ENCODE measurements around the gene MAS1. TPM values are rescaled to one million over a fixed set of nuclear protein-coding genes. Genes with fewer than 3 reads are reported as not detected.

The MAS1 gene
- polyA plus RNA-seq, 1 donor (not counting 4 experiments of a cell fraction or from before 2014, with no cell fraction given) = not detected

DNA sequence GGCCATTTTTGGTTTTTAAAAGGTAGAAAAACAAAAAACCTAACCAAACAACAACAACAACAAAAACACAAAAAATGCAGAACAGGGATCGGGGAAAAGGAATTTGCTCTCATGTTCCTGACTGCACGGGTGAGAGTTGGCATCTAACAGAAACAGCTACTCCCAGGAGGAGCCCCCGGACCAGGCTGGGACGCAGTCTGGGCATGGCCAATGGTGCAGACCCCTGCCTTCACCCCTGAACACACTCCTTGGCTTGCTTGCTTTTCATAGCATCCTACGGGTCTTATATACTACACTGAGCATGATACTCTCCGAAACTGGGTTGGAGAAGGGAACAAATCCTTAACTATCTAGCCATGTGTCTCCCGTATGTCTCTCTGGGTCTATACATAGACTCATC is 587 bp upstream of the MAS1 start:
- no peak overlapping the region for H3K27ac ChIP-seq (ENCODE audit: control insufficient read depth, insufficient read depth, low read length)
- H4K20me1 ChIP-seq (ENCODE audit: control insufficient read depth, extremely low read depth, insufficient read depth, low read length) = no peaks in the 10 kb centered on the region
- DNase-seq (ENCODE audit: low read depth, low spot score) (no peak), FAIRE-seq (no peak)
- H3K9me1 ChIP-seq (ENCODE audit: control insufficient read depth, extremely low read depth, insufficient read depth, low read length) = no peaks in the 10 kb centered on the region
- dilution Hi-C loops (cut with MboI; ENCODE audit: extremely low pct_ligation_motif_present, low sequenced_read_pairs) = no loop called here
- no peak overlapping the region for H3K4me2 ChIP-seq (ENCODE audit: control insufficient read depth, extremely low read depth, insufficient read depth, low read depth, low read length)
- H3K27me3 ChIP-seq (ENCODE audit: control insufficient read depth, extremely low read depth, insufficient read depth, low read length) = peaks cover 33% of the 10 kb centered on the region
- H3K79me2 ChIP-seq (ENCODE audit: control insufficient read depth, insufficient read depth, low read length) = no peaks in the 10 kb centered on the region
- no peaks in the 10 kb centered on the region for H3K36me3 ChIP-seq (ENCODE audit: control insufficient read depth in 2 of 2, extremely low read depth in 1 of 2, insufficient read depth in 2 of 2, low read length in 2 of 2)
- H3K9ac ChIP-seq (ENCODE audit: control insufficient read depth, extremely low read depth, insufficient read depth, low read length) = no peak overlapping the region
- H3K4me3 ChIP-seq (ENCODE audit: control insufficient read depth in 2 of 3, extremely low read depth in 1 of 3, insufficient read depth in 2 of 3, low read depth in 1 of 3, low read length in 3 of 3) = no peak overlapping the region
- H3K4me1 ChIP-seq (ENCODE audit: control insufficient read depth, extremely low read depth, insufficient read depth, low read length) = no peaks in the 10 kb centered on the region
- H2AFZ ChIP-seq (ENCODE audit: control insufficient read depth, low read length) = no peak overlapping the region
- H3K9me3 ChIP-seq (ENCODE audit: control insufficient read depth, low read depth, low read length) = no peaks in the 10 kb centered on the region
- no peak for TF ChIP-seq EZH2 (IDR thresholded peaks at IDR 0.05; ENCODE audit: low read length)
- TF ChIP-seq, protein P1, sequence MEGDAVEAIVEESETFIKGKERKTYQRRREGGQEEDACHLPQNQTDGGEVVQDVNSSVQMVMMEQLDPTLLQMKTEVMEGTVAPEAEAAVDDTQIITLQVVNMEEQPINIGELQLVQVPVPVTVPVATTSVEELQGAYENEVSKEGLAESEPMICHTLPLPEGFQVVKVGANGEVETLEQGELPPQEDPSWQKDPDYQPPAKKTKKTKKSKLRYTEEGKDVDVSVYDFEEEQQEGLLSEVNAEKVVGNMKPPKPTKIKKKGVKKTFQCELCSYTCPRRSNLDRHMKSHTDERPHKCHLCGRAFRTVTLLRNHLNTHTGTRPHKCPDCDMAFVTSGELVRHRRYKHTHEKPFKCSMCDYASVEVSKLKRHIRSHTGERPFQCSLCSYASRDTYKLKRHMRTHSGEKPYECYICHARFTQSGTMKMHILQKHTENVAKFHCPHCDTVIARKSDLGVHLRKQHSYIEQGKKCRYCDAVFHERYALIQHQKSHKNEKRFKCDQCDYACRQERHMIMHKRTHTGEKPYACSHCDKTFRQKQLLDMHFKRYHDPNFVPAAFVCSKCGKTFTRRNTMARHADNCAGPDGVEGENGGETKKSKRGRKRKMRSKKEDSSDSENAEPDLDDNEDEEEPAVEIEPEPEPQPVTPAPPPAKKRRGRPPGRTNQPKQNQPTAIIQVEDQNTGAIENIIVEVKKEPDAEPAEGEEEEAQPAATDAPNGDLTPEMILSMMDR (optimal IDR thresholded peaks at IDR 0.05 in 1 of 3, IDR thresholded peaks at IDR 0.05 in 1 of 3, conservative IDR thresholded peaks at IDR 0.05 in 1 of 3; ENCODE audit: extremely low read depth in 1 of 3, insufficient read depth in 2 of 3, low read length in 3 of 3) = no peak

GRCh38 chr6:159892053-159892452 is 1.3 kb downstream of the MAS1 start:
- no peak overlapping the region for H3K9ac ChIP-seq (ENCODE audit: control insufficient read depth, extremely low read depth, insufficient read depth, low read length)
- H3K9me1 ChIP-seq (ENCODE audit: control insufficient read depth, extremely low read depth, insufficient read depth, low read length) = no peaks in the 10 kb centered on the region
- FAIRE-seq (no peak), DNase-seq (ENCODE audit: low read depth, low spot score) (no peak)
- H3K79me2 ChIP-seq (ENCODE audit: control insufficient read depth, insufficient read depth, low read length) = no peaks in the 10 kb centered on the region
- H3K27ac ChIP-seq (ENCODE audit: control insufficient read depth, insufficient read depth, low read length) = no peak overlapping the region
- H3K4me3 ChIP-seq (ENCODE audit: control insufficient read depth in 2 of 3, extremely low read depth in 1 of 3, insufficient read depth in 2 of 3, low read depth in 1 of 3, low read length in 3 of 3) = no peak overlapping the region
- no peak overlapping the region for H2AFZ ChIP-seq (ENCODE audit: control insufficient read depth, low read length)
- no peaks in the 10 kb centered on the region for H3K36me3 ChIP-seq (ENCODE audit: control insufficient read depth in 2 of 2, extremely low read depth in 1 of 2, insufficient read depth in 2 of 2, low read length in 2 of 2)
- H3K4me1 ChIP-seq (ENCODE audit: control insufficient read depth, extremely low read depth, insufficient read depth, low read length) = no peaks in the 10 kb centered on the region
- H3K4me2 ChIP-seq (ENCODE audit: control insufficient read depth, extremely low read depth, insufficient read depth, low read depth, low read length) = no peak overlapping the region
- dilution Hi-C loops (cut with MboI; ENCODE audit: extremely low pct_ligation_motif_present, low sequenced_read_pairs) = no loop called here
- no peaks in the 10 kb centered on the region for H4K20me1 ChIP-seq (ENCODE audit: control insufficient read depth, extremely low read depth, insufficient read depth, low read length)
- no peak for TF ChIP-seq EZH2 (IDR thresholded peaks at IDR 0.05; ENCODE audit: low read length)
- TF ChIP-seq, protein P1 (optimal IDR thresholded peaks at IDR 0.05 in 1 of 3, IDR thresholded peaks at IDR 0.05 in 1 of 3, conservative IDR thresholded peaks at IDR 0.05 in 1 of 3; ENCODE audit: extremely low read depth in 1 of 3, insufficient read depth in 2 of 3, low read length in 3 of 3) = no peak
- H3K27me3 ChIP-seq (ENCODE audit: control insufficient read depth, extremely low read depth, insufficient read depth, low read length) = peaks cover 32% of the 10 kb centered on the region
- no peaks in the 10 kb centered on the region for H3K9me3 ChIP-seq (ENCODE audit: control insufficient read depth, low read depth, low read length)
